Neuronal stem cell (in vitro differentiated cells): ENCODE measurements around the gene OR6Q1. TPM values are rescaled to one million over a fixed set of nuclear protein-coding genes. Genes with fewer than 3 reads are reported as not detected.

Source experiments
- small RNA-seq: library from polyadenylated mRNA; stranded (forward); fragments of <200 nt; extraction: miRNeasy Mini kit (QIAGEN cat#:217004); gene quantifications from one replicate; pipeline ENCODE3, GENCODE V24; 2013; ENCODE audit not compliant: insufficient read depth

The OR6Q1 gene

Small RNA genes within 50 kb of the gene (small RNA-seq; reads per million reads assigned to genes)
- not detected for gene RNU6-899P
